Heart left ventricle (tissue), 16 donors: Measurements from ENCODE around the gene NUP43. TPM values are rescaled to one million over a fixed set of nuclear protein-coding genes. Genes with fewer than 3 reads are reported as not detected.

Experiments used
- ATAC-seq, 4 donors: fragments of 200-7000 bp; cut with Tn5 transposase; one replicate each; pipeline ENCODE4 v1.9.1; 2020 to 2022; ENCODE audit warnings: moderate library complexity in 4 of 4, mild to moderate bottlenecking in 3 of 4, moderate number of reproducible peaks in 1 of 4
- DNase-seq, 5 donors: peaks; one replicate each; pipeline ENCODE4 v3.0.0-alpha.2; 2020
- H3K27ac ChIP-seq, 12 donors: fragments of 200-600 bp; sonication (generic) in 4 of 12; one replicate each; pipeline versions ENCODE4 v1.5.0 to v1.8.0; 2016 to 2022; ENCODE audit warnings: mild to moderate bottlenecking in 2 of 12
- H3K27me3 ChIP-seq, 9 donors: fragments of 200-600 bp; sonication (generic) in 2 of 9; one replicate each; pipeline versions ENCODE4 v1.5.1 to v1.8.0; 2016 to 2022; ENCODE audit warnings: mild to moderate bottlenecking in 3 of 9
- H3K36me3 ChIP-seq, 9 donors: fragments of 200-600 bp; sonication (generic) in 2 of 9; one replicate each; pipeline versions ENCODE4 v1.5.0 to v1.8.0; 2018 to 2022; ENCODE audit warnings: mild to moderate bottlenecking in 2 of 9
- H3K4me1 ChIP-seq, 12 donors: fragments of 200-600 bp; sonication (generic) in 4 of 12; one replicate each; pipeline versions ENCODE4 v1.5.0 to v1.8.0; 2016 to 2022; ENCODE audit warnings: mild to moderate bottlenecking in 3 of 12
- H3K4me3 ChIP-seq, 12 donors: fragments of 200-600 bp; sonication (generic) in 4 of 12; one replicate each; pipeline versions ENCODE4 v1.5.0 to v1.8.0; 2017 to 2022; ENCODE audit warnings: mild to moderate bottlenecking in 9 of 12, moderate library complexity in 4 of 12
- H3K9me3 ChIP-seq, 12 donors: fragments of 200-600 bp; sonication (generic) in 4 of 12; one replicate each; pipeline versions ENCODE4 v1.5.0 to v1.8.0; 2016 to 2022; ENCODE audit warnings: mild to moderate bottlenecking in 1 of 12
- POLR2A ChIP-seq, 2 donors: fragments of 450-650 bp; IDR thresholded peaks; one replicate each; pipeline ENCODE4 v1.6.1; 2017; ENCODE audit warnings: antibody characterized with exemption in 2 of 2, mild to moderate bottlenecking in 2 of 2, moderate library complexity in 2 of 2
- WGBS, 4 donors: extraction: QIAGEN DNeasy Blood & Tissue Kit in 2 of 4; methylation state at CpG; one replicate each; pipeline versions ENCODE4 v1.1.5 to v1.1.7; 2013 to 2018; 5-methylcytosine and 5-hydroxymethylcytosine counted together
- intact Hi-C, 10 donors: fragments of 100-400 bp; cut with DNase I; formaldehyde crosslinking; loops; one replicate each; pipeline versions ENCODE4 v1.11.1 to v1.14.2; 2022
- polyA plus RNA-seq, 2 donors: library from polyadenylated mRNA; stranded (reverse); fragments of 200-250 nt; gene quantifications; one replicate each; pipeline ENCODE4 v1.2.3, GENCODE V29; 2013
- total RNA-seq, 9 donors: library from RNA; depleted of rRNA in 2 of 9; stranded (reverse); fragments of >200 nt in 2 of 9; fragmentation: NEBNext Ultra II Directional in 3 of 9; extraction: Animal tissue kit (Norgen Biotek cat#: 25700) in 3 of 9; gene quantifications; one replicate each; pipeline versions ENCODE4 v1.1.0 to v1.2.4, GENCODE V29; 2016 to 2023
- TF ChIP-seq, protein P1 (sequence below), 12 donors: fragments of 200-600 bp; sonication (generic) in 4 of 12; IDR thresholded peaks; one replicate each; pipeline versions ENCODE4 v1.5.0 to v1.8.0; 2018 to 2022; ENCODE audit warnings: antibody characterized with exemption in 12 of 12, mild to moderate bottlenecking in 5 of 12
- donor health status: ischemic (EF 13 %, LVEDD 7.1; RV severe dilation, severe dysfunction).
- donor health status: healthy with polysubstance abuse.
- donor health status: DM: no; HTN: yes; CAD: no.
- donor health status: DM: no; HTN: no; CAD: no.
- donor health status: ischemic (EF 25% LVEDD 6.9; RV normal size, moderate dysfunction).
- donor health status: ischemic (EF 25% LVEDD 5.7; RV mildly dilated, moderate dysfunction).
- donor health status: healthy.
- donor health status: DM: yes; HTN: yes; CAD: no.
- donor health status: ischemic (EF 35%, LVEDD 5.7; RV mildly dilated, moderate dysfunction).
- donor health status: nonischemic (EF 11% LVEDD 7.7; RV severe dilation, severe dysfunction).
- donor health status: DM: yes; HTN: yes; CAD: no.
- donor health status: PGD.
- donor health status: ischemic (EF 29% LVEDD 5.4; RV normal size, mild dysfunction).
- donor health status: nonischemic (EF 23%, LVEDD 6.1; RV moderate dilation, normal function).

NUP43 gene
- total and polyA plus RNA-seq, 11 donors, result 12.2 to 32.9 (median 25.7) TPM

DNA sequence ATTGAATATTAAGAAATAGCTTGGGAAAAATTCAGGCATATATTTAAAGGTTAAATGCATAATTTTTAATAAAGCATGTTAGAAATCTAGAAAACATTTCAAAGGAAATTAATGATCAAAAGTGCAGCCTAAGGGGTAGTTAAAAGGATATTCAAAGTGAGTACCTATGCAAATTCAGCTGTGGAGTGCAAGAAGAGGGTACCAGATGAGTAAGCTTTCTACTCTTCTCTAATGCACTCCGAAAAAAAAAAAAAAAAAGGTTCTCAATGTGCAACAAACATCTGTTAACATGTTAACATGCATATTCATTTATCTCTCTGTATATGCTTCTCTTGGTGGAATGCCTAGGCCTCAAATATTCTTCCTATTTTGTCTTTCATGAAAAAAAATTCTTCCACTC lies 65.8 kb downstream of the NUP43 start:
- Histone ChIP-seq H3K27ac (peak overlapping the region in 2 of 12 donors; percentile 11 to 30), H3K4me1 (peaks cover 0 to 20% (median 6%) of the 10 kb centered on the region in 12 donors), H3K27me3 (no peaks in the 10 kb centered on the region), H3K4me3 (no peak overlapping the region), H3K36me3 (peaks cover 0 to 83% (median 72%) of the 10 kb centered on the region in 9 donors), H3K9me3 (no peaks in the 10 kb centered on the region)
- ATAC-seq, result no peak
- DNase-seq, result no peak
- intact Hi-C loops, result no loop called here
- TF ChIP-seq, protein P1, sequence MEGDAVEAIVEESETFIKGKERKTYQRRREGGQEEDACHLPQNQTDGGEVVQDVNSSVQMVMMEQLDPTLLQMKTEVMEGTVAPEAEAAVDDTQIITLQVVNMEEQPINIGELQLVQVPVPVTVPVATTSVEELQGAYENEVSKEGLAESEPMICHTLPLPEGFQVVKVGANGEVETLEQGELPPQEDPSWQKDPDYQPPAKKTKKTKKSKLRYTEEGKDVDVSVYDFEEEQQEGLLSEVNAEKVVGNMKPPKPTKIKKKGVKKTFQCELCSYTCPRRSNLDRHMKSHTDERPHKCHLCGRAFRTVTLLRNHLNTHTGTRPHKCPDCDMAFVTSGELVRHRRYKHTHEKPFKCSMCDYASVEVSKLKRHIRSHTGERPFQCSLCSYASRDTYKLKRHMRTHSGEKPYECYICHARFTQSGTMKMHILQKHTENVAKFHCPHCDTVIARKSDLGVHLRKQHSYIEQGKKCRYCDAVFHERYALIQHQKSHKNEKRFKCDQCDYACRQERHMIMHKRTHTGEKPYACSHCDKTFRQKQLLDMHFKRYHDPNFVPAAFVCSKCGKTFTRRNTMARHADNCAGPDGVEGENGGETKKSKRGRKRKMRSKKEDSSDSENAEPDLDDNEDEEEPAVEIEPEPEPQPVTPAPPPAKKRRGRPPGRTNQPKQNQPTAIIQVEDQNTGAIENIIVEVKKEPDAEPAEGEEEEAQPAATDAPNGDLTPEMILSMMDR (IDR thresholded peaks at IDR 0.05), result no peak
- no peak for TF ChIP-seq POLR2A (IDR thresholded peaks at IDR 0.05)
- WGBS, 4 donors, result 54 to 87% (median 69%) methylated on average over 1 of the region's 1 CpG

Other genes with a start within 250 kb of the NUP43 start
- 10 to 100 TPM; 10.9 to 22.9 (median 16.9) TPM for gene PPIL4, start 200.5 kb downstream of the NUP43 start, total RNA-seq
- gene PPIL4, start 200.5 kb downstream of the NUP43 start, polyA plus RNA-seq, result 10 to 100 TPM; 11.8 to 14.3 TPM
- gene GINM1, start 180.2 kb downstream of the NUP43 start, total RNA-seq, result 10 to 100 TPM; 42.4 to 60.5 (median 52.7) TPM
- 10 to 100 TPM; 25.3 to 48.5 TPM for gene GINM1, start 180.2 kb downstream of the NUP43 start, polyA plus RNA-seq
- 10 to 100 TPM in 7 of 9 donors, 1 to 10 TPM in 2; 9.6 to 19.3 (median 12.6) TPM for gene KATNA1, start 97.8 kb downstream of the NUP43 start, total RNA-seq
- gene KATNA1, start 97.8 kb downstream of the NUP43 start, polyA plus RNA-seq, result 10 to 100 TPM in 1 of 2 donors, 1 to 10 TPM in 1; 5.6 to 14.7 TPM
- 10 to 100 TPM in 7 of 9 donors, 1 to 10 TPM in 2; 9.4 to 18.5 (median 10.9) TPM for gene LATS1, start 28.4 kb downstream of the NUP43 start, total RNA-seq
- 1 to 10 TPM; 5.3 TPM for gene LATS1, start 28.4 kb downstream of the NUP43 start, polyA plus RNA-seq
- 100 to 1,000 TPM; 128 to 186 (median 164) TPM for gene PCMT1, start 3.2 kb upstream of the NUP43 start, total RNA-seq
- 100 to 1,000 TPM in 1 of 2 donors, 10 to 100 TPM in 1; 72.2 to 243 TPM for gene PCMT1, start 3.2 kb upstream of the NUP43 start, polyA plus RNA-seq
- 10 to 100 TPM; 10.2 to 23.8 (median 13.2) TPM for gene LRP11, start 117.8 kb upstream of the NUP43 start, total RNA-seq
- 1 to 10 TPM; 5.0 to 8.1 TPM for gene LRP11, start 117.8 kb upstream of the NUP43 start, polyA plus RNA-seq
- 1 to 10 TPM in 1 of 9 donors, under 1 TPM in 3, not detected in 5; 0.12 to 5.0 (median 0.50) TPM for gene RAET1E, start 151.6 kb upstream of the NUP43 start, total RNA-seq
- under 1 TPM in 1 of 2 donors, not detected in 1; 0.46 TPM for gene RAET1E, start 151.6 kb upstream of the NUP43 start, polyA plus RNA-seq
- 1 to 10 TPM in 1 of 9 donors, under 1 TPM in 1, not detected in 7; 0.25 to 1.9 TPM for gene RAET1G, start 176.6 kb upstream of the NUP43 start, total RNA-seq
- under 1 TPM in 1 of 2 donors, not detected in 1; 0.22 TPM for gene RAET1G, start 176.6 kb upstream of the NUP43 start, polyA plus RNA-seq
- 1 to 10 TPM in 3 of 9 donors, under 1 TPM in 6; 0.27 to 2.3 (median 0.85) TPM for gene ULBP2, start 195.5 kb upstream of the NUP43 start, total RNA-seq
- gene ULBP2, start 195.5 kb upstream of the NUP43 start, polyA plus RNA-seq, result 1 to 10 TPM in 1 of 2 donors, under 1 TPM in 1; 0.34 to 3.7 TPM
- under 1 TPM; 0.10 to 0.52 (median 0.25) TPM for gene ULBP1, start 217.4 kb upstream of the NUP43 start, total RNA-seq
- under 1 TPM; 0.11 to 0.33 TPM for gene ULBP1, start 217.4 kb upstream of the NUP43 start, polyA plus RNA-seq